ENCODE data around the gene OCA2. TPM values are rescaled to one million over a fixed set of nuclear protein-coding genes. Genes with fewer than 3 reads are reported as not detected.

OCA2 gene
- total and polyA plus RNA-seq, 2 of the 13 experiments (the other 11 are each of a cell fraction or from before 2014, with no cell fraction given): 0.02 to 0.05 TPM

GRCh38 chr15:28099555-28100140 lies 533 bp upstream of the OCA2 start:
- Histone ChIP-seq H3K79me2 (ENCODE audit: insufficient read depth, low read length) (no peaks in the 10 kb centered on the region), H3K4me2 (ENCODE audit: low read depth, low read length) (peak overlapping the region; percentile 58), H2AFZ (ENCODE audit: low read length) (no peak overlapping the region), H3K9me3 (ENCODE audit: low read length) (no peaks in the 10 kb centered on the region), H3K4me3 (replicated peaks in 1 of 3; ENCODE audit: insufficient read depth in 1 of 3, low read depth in 2 of 3, low read length in 3 of 3) (peak overlapping the region; percentile 28 to 67 (median 30); a peak in 5 of 6 replicates), H3K36me3 (replicated peaks in 1 of 2; ENCODE audit: control insufficient read depth in 1 of 2, insufficient read depth in 2 of 2, low read length in 2 of 2) (no peaks in the 10 kb centered on the region), H3K4me1 (ENCODE audit: insufficient read depth, low read length) (peaks cover 37% of the 10 kb centered on the region), H3K9ac (ENCODE audit: insufficient read depth, low read depth, low read length) (no peak overlapping the region), H3K27me3 (ENCODE audit: control insufficient read depth in 1 of 2, insufficient read depth in 2 of 2, low read length in 2 of 2) (peaks cover 8 to 71% of the 10 kb centered on the region in 2 experiments; a peak in 4 of 5 replicates), H4K20me1 (ENCODE audit: insufficient read depth, low read length) (no peaks in the 10 kb centered on the region), H3K27ac (ENCODE audit: extremely low read length, insufficient read depth, low read length) (no peak overlapping the region)
- in situ Hi-C loops (cut with HindIII; ENCODE audit: extremely low pct_ligation_motif_present, low pct_unique_long_range_greater_than_20kb): no loop called here
- intact Hi-C loops (cut with micrococcal nuclease; ENCODE audit: unreplicated experiment): loop anchor here (1.0 kb wide), 1 partner anchor 24 kb away; no protein-coding TSS in a partner anchor
- DNase-seq (ENCODE audit: low spot score) (no peak), FAIRE-seq (no peak), ATAC-seq (no peak)
- no TSS peak for BruUV-seq (replicated peaks)
- 11% methylated on average over 4 of the region's 16 CpGs for WGBS (ENCODE audit: low lambda C conversion rate)
- POLR2A ChIA-PET: no interaction called here
- CTCF ChIA-PET (ENCODE audit: low intra/inter-chr PET ratio, low total read pairs): no interaction called here
- TF ChIP-seq ARNT (IDR thresholded peaks at IDR 0.05) (0 out of 2 replicates have a peak, but pooled peaks have one; percentile 21), NR3C1 (CRISPR knock-in tag; IDR thresholded peaks at IDR 0.05) (no peak), ZNF331 (CRISPR knock-in tag; IDR thresholded peaks at IDR 0.05) (no peak), ZFP36L2 (CRISPR knock-in tag; IDR thresholded peaks at IDR 0.05) (no peak), JUNB (CRISPR knock-in tag; IDR thresholded peaks at IDR 0.05; ENCODE audit: borderline replicate concordance) (0 out of 2 replicates have a peak, but pooled peaks have one; percentile 25), ZNF672 (CRISPR knock-in tag; IDR thresholded peaks at IDR 0.05) (peak; percentile 20; the same call in 1 of the 2 replicates), MAZ (IDR thresholded peaks at IDR 0.05; ENCODE audit: borderline replicate concordance, low read depth, low read length) (no peak), MAZ (CRISPR knock-in tag; IDR thresholded peaks at IDR 0.05; ENCODE audit: low read depth) (no peak), FOXA1 (IDR thresholded peaks at IDR 0.05) (0 out of 2 replicates have a peak, but pooled peaks have one; percentile 12), FOXA1 (CRISPR knock-in tag; IDR thresholded peaks at IDR 0.05) (no peak), TRIM24 (CRISPR knock-in tag; IDR thresholded peaks at IDR 0.05) (no peak), TSC22D2 (CRISPR knock-in tag; IDR thresholded peaks at IDR 0.05; ENCODE audit: borderline replicate concordance) (no peak), ZNF207 (IDR thresholded peaks at IDR 0.05; ENCODE audit: borderline replicate concordance) (0 out of 2 replicates have a peak, but pooled peaks have one; percentile 43), ZNF282 (IDR thresholded peaks at IDR 0.05; ENCODE audit: partially characterized antibody) (peak; percentile 15), MXD4 (CRISPR knock-in tag; IDR thresholded peaks at IDR 0.05) (no peak)
- TF ChIP-seq, protein P1, sequence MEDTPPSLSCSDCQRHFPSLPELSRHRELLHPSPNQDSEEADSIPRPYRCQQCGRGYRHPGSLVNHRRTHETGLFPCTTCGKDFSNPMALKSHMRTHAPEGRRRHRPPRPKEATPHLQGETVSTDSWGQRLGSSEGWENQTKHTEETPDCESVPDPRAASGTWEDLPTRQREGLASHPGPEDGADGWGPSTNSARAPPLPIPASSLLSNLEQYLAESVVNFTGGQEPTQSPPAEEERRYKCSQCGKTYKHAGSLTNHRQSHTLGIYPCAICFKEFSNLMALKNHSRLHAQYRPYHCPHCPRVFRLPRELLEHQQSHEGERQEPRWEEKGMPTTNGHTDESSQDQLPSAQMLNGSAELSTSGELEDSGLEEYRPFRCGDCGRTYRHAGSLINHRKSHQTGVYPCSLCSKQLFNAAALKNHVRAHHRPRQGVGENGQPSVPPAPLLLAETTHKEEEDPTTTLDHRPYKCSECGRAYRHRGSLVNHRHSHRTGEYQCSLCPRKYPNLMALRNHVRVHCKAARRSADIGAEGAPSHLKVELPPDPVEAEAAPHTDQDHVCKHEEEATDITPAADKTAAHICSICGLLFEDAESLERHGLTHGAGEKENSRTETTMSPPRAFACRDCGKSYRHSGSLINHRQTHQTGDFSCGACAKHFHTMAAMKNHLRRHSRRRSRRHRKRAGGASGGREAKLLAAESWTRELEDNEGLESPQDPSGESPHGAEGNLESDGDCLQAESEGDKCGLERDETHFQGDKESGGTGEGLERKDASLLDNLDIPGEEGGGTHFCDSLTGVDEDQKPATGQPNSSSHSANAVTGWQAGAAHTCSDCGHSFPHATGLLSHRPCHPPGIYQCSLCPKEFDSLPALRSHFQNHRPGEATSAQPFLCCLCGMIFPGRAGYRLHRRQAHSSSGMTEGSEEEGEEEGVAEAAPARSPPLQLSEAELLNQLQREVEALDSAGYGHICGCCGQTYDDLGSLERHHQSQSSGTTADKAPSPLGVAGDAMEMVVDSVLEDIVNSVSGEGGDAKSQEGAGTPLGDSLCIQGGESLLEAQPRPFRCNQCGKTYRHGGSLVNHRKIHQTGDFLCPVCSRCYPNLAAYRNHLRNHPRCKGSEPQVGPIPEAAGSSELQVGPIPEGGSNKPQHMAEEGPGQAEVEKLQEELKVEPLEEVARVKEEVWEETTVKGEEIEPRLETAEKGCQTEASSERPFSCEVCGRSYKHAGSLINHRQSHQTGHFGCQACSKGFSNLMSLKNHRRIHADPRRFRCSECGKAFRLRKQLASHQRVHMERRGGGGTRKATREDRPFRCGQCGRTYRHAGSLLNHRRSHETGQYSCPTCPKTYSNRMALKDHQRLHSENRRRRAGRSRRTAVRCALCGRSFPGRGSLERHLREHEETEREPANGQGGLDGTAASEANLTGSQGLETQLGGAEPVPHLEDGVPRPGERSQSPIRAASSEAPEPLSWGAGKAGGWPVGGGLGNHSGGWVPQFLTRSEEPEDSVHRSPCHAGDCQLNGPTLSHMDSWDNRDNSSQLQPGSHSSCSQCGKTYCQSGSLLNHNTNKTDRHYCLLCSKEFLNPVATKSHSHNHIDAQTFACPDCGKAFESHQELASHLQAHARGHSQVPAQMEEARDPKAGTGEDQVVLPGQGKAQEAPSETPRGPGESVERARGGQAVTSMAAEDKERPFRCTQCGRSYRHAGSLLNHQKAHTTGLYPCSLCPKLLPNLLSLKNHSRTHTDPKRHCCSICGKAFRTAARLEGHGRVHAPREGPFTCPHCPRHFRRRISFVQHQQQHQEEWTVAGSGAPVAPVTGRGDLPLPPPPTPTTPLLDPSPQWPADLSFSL (CRISPR knock-in tag; IDR thresholded peaks at IDR 0.05): peak; percentile 70
- TF ChIP-seq, protein P2, sequence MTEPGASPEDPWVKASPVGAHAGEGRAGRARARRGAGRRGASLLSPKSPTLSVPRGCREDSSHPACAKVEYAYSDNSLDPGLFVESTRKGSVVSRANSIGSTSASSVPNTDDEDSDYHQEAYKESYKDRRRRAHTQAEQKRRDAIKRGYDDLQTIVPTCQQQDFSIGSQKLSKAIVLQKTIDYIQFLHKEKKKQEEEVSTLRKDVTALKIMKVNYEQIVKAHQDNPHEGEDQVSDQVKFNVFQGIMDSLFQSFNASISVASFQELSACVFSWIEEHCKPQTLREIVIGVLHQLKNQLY (CRISPR knock-in tag; IDR thresholded peaks at IDR 0.05): no peak
- TF ChIP-seq, protein P3, sequence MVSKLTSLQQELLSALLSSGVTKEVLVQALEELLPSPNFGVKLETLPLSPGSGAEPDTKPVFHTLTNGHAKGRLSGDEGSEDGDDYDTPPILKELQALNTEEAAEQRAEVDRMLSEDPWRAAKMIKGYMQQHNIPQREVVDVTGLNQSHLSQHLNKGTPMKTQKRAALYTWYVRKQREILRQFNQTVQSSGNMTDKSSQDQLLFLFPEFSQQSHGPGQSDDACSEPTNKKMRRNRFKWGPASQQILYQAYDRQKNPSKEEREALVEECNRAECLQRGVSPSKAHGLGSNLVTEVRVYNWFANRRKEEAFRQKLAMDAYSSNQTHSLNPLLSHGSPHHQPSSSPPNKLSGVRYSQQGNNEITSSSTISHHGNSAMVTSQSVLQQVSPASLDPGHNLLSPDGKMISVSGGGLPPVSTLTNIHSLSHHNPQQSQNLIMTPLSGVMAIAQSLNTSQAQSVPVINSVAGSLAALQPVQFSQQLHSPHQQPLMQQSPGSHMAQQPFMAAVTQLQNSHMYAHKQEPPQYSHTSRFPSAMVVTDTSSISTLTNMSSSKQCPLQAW (CRISPR knock-in tag; IDR thresholded peaks at IDR 0.05): no peak

All from HepG2 (cell line).